ES-I3 (cell line): ENCODE results near the gene HECW1.

ENCODE experiments used
- H3K36me3 ChIP-seq: 2 replicates; pipeline ENCODE4 v1.6.1; 2013; ENCODE audit warnings: mild to moderate bottlenecking, low read length, control low read depth, moderate library complexity; ENCODE audit not compliant: insufficient read depth
- H3K4me1 ChIP-seq: 2 replicates; pipeline ENCODE4 v1.6.1; 2013; ENCODE audit warnings: mild to moderate bottlenecking, control low read depth, low read length; ENCODE audit not compliant: insufficient read depth
- H3K9ac ChIP-seq: 2 replicates; pipeline ENCODE4 v1.6.1; 2013; ENCODE audit warnings: low read depth, mild to moderate bottlenecking, low read length, moderate library complexity
- H3K9me3 ChIP-seq: 2 replicates; pipeline ENCODE4 v1.6.1; 2013; ENCODE audit warnings: mild to moderate bottlenecking, low read length, moderate library complexity; ENCODE audit not compliant: control insufficient read depth, insufficient read depth

Gene HECW1

GRCh38 chr7:43604251-43604650 lies 491.8 kb downstream of the HECW1 start:
- H3K36me3 ChIP-seq = peaks cover 4% of the 10 kb centered on the region; the same call in 1 of the 2 replicates

GRCh38 chr7:43609097-43609496 lies 496.6 kb downstream of the HECW1 start:
- Histone ChIP-seq H3K9ac (no peak overlapping the region), H3K36me3 (peaks cover 9% of the 10 kb centered on the region)

More at GRCh38 chr7:43604251-43604650, 491.8 kb downstream of the HECW1 start:
- H3K9me3 ChIP-seq = peaks cover 3% of the 10 kb centered on the region; the same call in 1 of the 2 replicates
- H3K4me1 ChIP-seq = no peaks in the 10 kb centered on the region
- no peak overlapping the region for H3K9ac ChIP-seq

GRCh38 chr7:43612128-43612527 lies 499.7 kb downstream of the HECW1 start:
- Histone ChIP-seq H3K9me3 (no peaks in the 10 kb centered on the region; the same call in 1 of the 2 replicates), H3K4me1 (no peaks in the 10 kb centered on the region), H3K36me3 (peaks cover 9% of the 10 kb centered on the region), H3K9ac (no peak overlapping the region)

More at GRCh38 chr7:43609097-43609496, 496.6 kb downstream of the HECW1 start:
- Histone ChIP-seq H3K9me3 (peaks cover 3% of the 10 kb centered on the region; the same call in 1 of the 2 replicates), H3K4me1 (no peaks in the 10 kb centered on the region)

- no peaks in the 10 kb centered on the region for H3K4me1 ChIP-seq
- H3K9ac ChIP-seq = no peak overlapping the region
- peaks cover 9% of the 10 kb centered on the region for H3K36me3 ChIP-seq
- no peaks in the 10 kb centered on the region; the same call in 1 of the 2 replicates for H3K9me3 ChIP-seq
Measured at GRCh38 chr7:43612599-43613589, 500.4 kb downstream of the HECW1 start.
